K562 (cell line): ENCODE data around the gene KIF12. TPM values are rescaled to one million over a fixed set of nuclear protein-coding genes. Genes with fewer than 3 reads are reported as not detected.
A peak's percentile ranks its signal among the peaks of the same experiment; 100 is the strongest.

ENCODE experiments used
- ATAC-seq: fragments of 200-7000 bp; cut with Tn5 transposase; 3 replicates; pipeline ENCODE4 v1.9.1; 2020; ENCODE audit warnings: moderate library complexity
- BruUV-seq: library from RNA; stranded (reverse); fragments of 400-500 nt; replicated peaks from 2 replicates; lab custom pipeline; 2021; lab: Mats Ljungman, UMichigan
- CTCF ChIA-PET: fragments of 300-600 bp; formaldehyde crosslinking; extraction: SDS; loops from one replicate; lab custom pipeline; 2021; ENCODE audit warnings: low intra/inter-chr PET ratio; lab: Yijun Ruan, JAX
- POLR2A ChIA-PET: fragments of 300-600, 350-650 bp; sonication (Branson Sonifier 250); formaldehyde crosslinking; extraction: SDS; loops from one replicate; lab custom pipeline; 2021; ENCODE audit warnings: antibody characterized with exemption, inconsistent platforms; lab: Yijun Ruan, JAX
- DNase-seq, 4 experiments: peaks; one replicate each; pipeline versions ENCODE4 v3.0.0 to v3.0.0-alpha.2; 2011 to 2018; ENCODE audit warnings: low spot score in 3 of 4, mixed read lengths in 3 of 4; ENCODE audit errors: extremely low read depth in 1 of 4
- FAIRE-seq: peaks from 2 replicates; lab custom pipeline; 2011; peaks lifted over from hg19 to GRCh38; lab: Jason Lieb, UNC
- H2AFZ ChIP-seq: 2 replicates; pipeline ENCODE4 v1.6.0; 2011; ENCODE audit warnings: low read depth, low read length, control low read depth, inconsistent platforms
- H3K27ac ChIP-seq: fragments of 200-600 bp; 3 replicates; pipeline ENCODE4 v1.8.0; 2011; ENCODE audit warnings: low read depth, mild to moderate bottlenecking, control low read depth, inconsistent platforms, low read length, moderate library complexity, mixed read lengths; ENCODE audit errors: extremely low read depth
- H3K27me3 ChIP-seq, 2 experiments: fragments of 300-600 bp in 1 of 2; 2 replicates in 1 of 2; 3 replicates in 1 of 2; pipeline versions ENCODE4 v1.6.0 to v1.8.0; 2011; ENCODE audit warnings: inconsistent platforms in 2 of 2, low read length in 2 of 2, mild to moderate bottlenecking in 1 of 2, mixed read lengths in 1 of 2, moderate library complexity in 1 of 2; ENCODE audit not compliant: control insufficient read depth in 2 of 2, insufficient read depth in 2 of 2
- H3K36me3 ChIP-seq: fragments of 300-600 bp; 3 replicates; pipeline ENCODE4 v1.8.0; 2011; ENCODE audit warnings: mild to moderate bottlenecking, low read length, inconsistent platforms; ENCODE audit not compliant: control insufficient read depth, insufficient read depth
- H3K4me1 ChIP-seq, 2 experiments: fragments of 200-600 bp in 1 of 2; replicated peaks in 1 of 2; 2 replicates in 1 of 2; 3 replicates in 1 of 2; pipeline versions ENCODE4 v1.5.1 to v1.8.0; 2011; ENCODE audit warnings: inconsistent platforms in 2 of 2, low read length in 2 of 2, mild to moderate bottlenecking in 1 of 2, mixed read lengths in 1 of 2, moderate library complexity in 1 of 2; ENCODE audit not compliant: control insufficient read depth in 2 of 2, insufficient read depth in 2 of 2
- H3K4me2 ChIP-seq: 2 replicates; pipeline ENCODE4 v1.6.1; 2011; ENCODE audit warnings: low read length, control low read depth, inconsistent platforms, mixed read lengths; ENCODE audit not compliant: insufficient read depth
- H3K4me3 ChIP-seq: fragments of 200-600 bp; sonication (generic), shearing (Covaris generic); 2 replicates; pipeline ENCODE4 v1.5.1; 2016; ENCODE audit warnings: control low read depth, inconsistent platforms
- H3K79me2 ChIP-seq: fragments of 200-600 bp; 3 replicates; pipeline ENCODE4 v1.8.0; 2011; ENCODE audit warnings: low read length, inconsistent platforms; ENCODE audit not compliant: control insufficient read depth, insufficient read depth
- H3K9ac ChIP-seq, 2 experiments: 2 replicates each; pipeline versions ENCODE4 v1.6.0 to v1.6.1; 2011; ENCODE audit warnings: low read depth in 2 of 2, low read length in 2 of 2, control low read depth in 1 of 2, inconsistent platforms in 1 of 2, mild to moderate bottlenecking in 1 of 2, mixed read lengths in 1 of 2; ENCODE audit not compliant: insufficient read depth in 1 of 2
- H3K9me1 ChIP-seq: one replicate; pipeline ENCODE4 v1.6.0; 2011; ENCODE audit warnings: inconsistent platforms, mild to moderate bottlenecking, low read length, moderate library complexity; ENCODE audit not compliant: control insufficient read depth, insufficient read depth
- H3K9me3 ChIP-seq: replicated peaks from 2 replicates; pipeline ENCODE4 v1.5.1; 2011; ENCODE audit warnings: low read depth, low read length, inconsistent platforms; ENCODE audit not compliant: control insufficient read depth, insufficient read depth
- H4K20me1 ChIP-seq: replicated peaks from 2 replicates; pipeline ENCODE4 v1.6.1; 2011; ENCODE audit warnings: low read length, inconsistent platforms, mixed read lengths; ENCODE audit not compliant: control insufficient read depth, insufficient read depth
- ATF1 ChIP-seq, 2 experiments: fragments of 450-650 bp in 1 of 2; IDR thresholded peaks; 2 replicates each; pipeline ENCODE4 v1.6.1; 2016; ENCODE audit warnings: missing compliant biosample characterization in 1 of 2, missing genetic modification characterization in 1 of 2
- NFIC ChIP-seq: fragments of 450-650 bp; IDR thresholded peaks from 2 replicates; pipeline ENCODE4 v1.6.1; 2017; ENCODE audit warnings: mild to moderate bottlenecking, inconsistent platforms
- PYGO2 ChIP-seq: fragments of 450-650 bp; IDR thresholded peaks from 2 replicates; pipeline ENCODE4 v1.6.1; 2016; ENCODE audit warnings: mild to moderate bottlenecking, missing genetic modification characterization, moderate library complexity, missing compliant biosample characterization
- RBM25 ChIP-seq: fragments of 200-400 bp; formaldehyde crosslinking; IDR thresholded peaks from 2 replicates; pipeline ENCODE4 v1.6.1; 2018; ENCODE audit warnings: low read length, low read depth, moderate library complexity; ENCODE audit not compliant: severe bottlenecking
- SIN3B ChIP-seq: fragments of 450-650 bp; IDR thresholded peaks from 2 replicates; pipeline ENCODE4 v1.6.1; 2017; ENCODE audit warnings: low read depth, mild to moderate bottlenecking, moderate library complexity
- ZNF311 ChIP-seq: fragments of 250-450 bp; sonication (Bioruptor Pico); IDR thresholded peaks from 2 replicates; pipeline ENCODE4 v1.4.0; 2020; ENCODE audit warnings: mild to moderate bottlenecking, moderate library complexity
- WGBS: fragments of 100-300 bp; shearing (Covaris generic); methylation state at CpG from one replicate; pipeline ENCODE4 v1.1.6; 2016; ENCODE audit warnings: low coverage, mixed read lengths; ENCODE audit not compliant: insufficient coverage; ENCODE audit errors: missing lambda C conversion rate; 5-methylcytosine and 5-hydroxymethylcytosine counted together
- in situ Hi-C: fragments of 300-500 bp; cut with MboI; formaldehyde crosslinking; loops from 4 replicates; pipeline ENCODE4 v1.15.0; 2018; ENCODE audit warnings: inconsistent platforms, mixed read lengths
- intact Hi-C: fragments of 100-400 bp; cut with micrococcal nuclease; formaldehyde crosslinking; loops from 2 replicates; pipeline ENCODE4 v1.14.2; 2022
- polyA plus RNA-seq, 8 experiments: library from polyadenylated mRNA; depleted of rRNA in 4 of 8; stranded (reverse) in 5 of 8; unstranded in 3 of 8; fragments of >200 nt; fragmentation: Nextera tagmentation in 2 of 8; fragmentation: Illumina TruSeq in 1 of 8; extraction: Ambion mirVana in 2 of 8; extraction: Trizol in 1 of 8; gene quantifications; 2 replicates each; pipeline versions ENCODE4 v1.2.1 to v1.2.3, GENCODE V29; 2011 to 2014; ENCODE audit warnings: inconsistent platforms in 1 of 8, missing spikeins in 1 of 8
- total RNA-seq, 7 experiments: library from RNA; depleted of rRNA in 6 of 7; stranded (reverse); fragments of >200 nt in 6 of 7; fragmentation: Illumina TruSeq in 2 of 7; extraction: Trizol in 2 of 7; gene quantifications; 2 replicates each; pipeline versions ENCODE4 v1.2.1 to v1.2.3, GENCODE V29; 2011 to 2021; ENCODE audit warnings: low replicate concordance in 1 of 7

KIF12 gene
- total and polyA plus RNA-seq, 9 of the 15 experiments (the other 6 are each of a cell fraction or from before 2014, with no cell fraction given) = not detected

GRCh38 chr9:114097613-114098020 is 1.5 kb downstream of the KIF12 start:
- Histone ChIP-seq H3K4me2 (no peak overlapping the region), H3K27ac (no peak overlapping the region), H3K27me3 (peaks cover 0 to 24% of the 10 kb centered on the region in 2 experiments; a peak in 2 of 5 replicates), H2AFZ (no peak overlapping the region), H3K9ac (no peak overlapping the region), H3K9me1 (no peaks in the 10 kb centered on the region), H4K20me1 (no peaks in the 10 kb centered on the region; the same call in 1 of the 2 replicates), H3K36me3 (no peaks in the 10 kb centered on the region), H3K4me1 (peaks cover 0 to 12% of the 10 kb centered on the region in 2 experiments; a peak in 2 of 5 replicates), H3K4me3 (no peak overlapping the region), H3K79me2 (no peaks in the 10 kb centered on the region), H3K9me3 (no peaks in the 10 kb centered on the region)
- intact Hi-C loops (no loop called here), in situ Hi-C loops (no loop called here)
- ChIA-PET CTCF (no interaction called here), POLR2A (no interaction called here)
- WGBS = 28% methylated on average over 9 of the region's 18 CpGs
- TF ChIP-seq RBM25 (peak; percentile 34), NFIC (0 out of 2 replicates have a peak, but pooled peaks have one; percentile 13), PYGO2 (tag) (no peak)
- ATAC-seq (no peak), DNase-seq (no peak), FAIRE-seq (no peak)
- no TSS peak for BruUV-seq

GRCh38 chr9:114096866-114097612 is 2.1 kb downstream of the KIF12 start:
- intact Hi-C loops (no loop called here), in situ Hi-C loops (no loop called here)
- BruUV-seq = no TSS peak

More at GRCh38 chr9:114096866-114097612, 2.1 kb downstream of the KIF12 start:
- no peak for ATAC-seq
- Histone ChIP-seq H3K36me3 (no peaks in the 10 kb centered on the region), H3K4me3 (no peak overlapping the region), H3K27me3 (peaks cover 0 to 24% of the 10 kb centered on the region in 2 experiments; a peak in 2 of 5 replicates), H3K27ac (no peak overlapping the region), H3K9me3 (no peaks in the 10 kb centered on the region), H3K9me1 (no peaks in the 10 kb centered on the region), H2AFZ (no peak overlapping the region), H3K4me2 (no peak overlapping the region), H3K9ac (no peak overlapping the region), H3K4me1 (peaks cover 0 to 12% of the 10 kb centered on the region in 2 experiments; a peak in 2 of 5 replicates), H3K79me2 (no peaks in the 10 kb centered on the region), H4K20me1 (no peaks in the 10 kb centered on the region; the same call in 1 of the 2 replicates)
- CTCF ChIA-PET = no interaction called here
- POLR2A ChIA-PET = no interaction called here
- 34% methylated on average over 12 of the region's 14 CpGs for WGBS
- FAIRE-seq = no peak
- TF ChIP-seq ZNF311 (no peak), SIN3B (no peak), ATF1 (CRISPR knock-in tag; IDR thresholded peaks at IDR 0.05) (no peak), ATF1 (tag; IDR thresholded peaks at IDR 0.05) (no peak)
- TF ChIP-seq, all 486 proteins: peak for 0
- DNase-seq = no peak
